ENCODE data around the gene ZNF615.
"Not testable (repeated sequence)": the region's sequence is repeated elsewhere in the genome, so short reads cannot be mapped to it uniquely, and the experiment has no call there.

DNA sequence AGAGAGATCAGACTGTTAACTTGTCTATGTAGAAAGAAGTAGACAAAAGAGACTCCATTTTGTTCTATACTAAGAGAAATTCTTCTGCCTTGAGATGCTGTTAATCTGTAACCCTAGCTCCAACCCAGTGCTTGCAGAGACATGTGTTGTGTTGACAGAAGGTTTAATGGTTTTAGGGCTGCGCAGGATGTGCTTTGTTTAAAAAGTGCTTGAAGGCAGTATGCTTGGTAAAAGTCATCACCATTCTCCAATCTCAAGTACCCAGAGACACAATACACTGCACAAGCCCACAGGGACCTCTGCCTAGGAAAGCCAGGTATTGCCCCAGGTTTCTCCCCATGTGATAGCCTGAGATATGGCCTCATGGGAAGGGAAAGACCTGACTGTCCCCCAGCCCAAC is 43.7 kb upstream of the ZNF615 start:
- not testable (repeated sequence) for TF ChIP-seq POLR2AphosphoS5 (IDR thresholded peaks at IDR 0.05; ENCODE audit: low read depth, low read length); POLR2A (IDR thresholded peaks at IDR 0.05; ENCODE audit: low read depth, low read length); TAF1 (IDR thresholded peaks at IDR 0.05; ENCODE audit: borderline replicate concordance, low read depth, low read length)

Measured in GM12892 (cell line).